Measurements from ENCODE around the gene TCTA. TPM values are rescaled to one million over a fixed set of nuclear protein-coding genes. Genes with fewer than 3 reads are reported as not detected.
"Not testable (repeated sequence)": the region's sequence is repeated elsewhere in the genome, so short reads cannot be mapped to it uniquely, and the experiment has no call there.

The TCTA gene
- total RNA-seq, 1 donor from 2014 or later: 38.8 TPM

DNA sequence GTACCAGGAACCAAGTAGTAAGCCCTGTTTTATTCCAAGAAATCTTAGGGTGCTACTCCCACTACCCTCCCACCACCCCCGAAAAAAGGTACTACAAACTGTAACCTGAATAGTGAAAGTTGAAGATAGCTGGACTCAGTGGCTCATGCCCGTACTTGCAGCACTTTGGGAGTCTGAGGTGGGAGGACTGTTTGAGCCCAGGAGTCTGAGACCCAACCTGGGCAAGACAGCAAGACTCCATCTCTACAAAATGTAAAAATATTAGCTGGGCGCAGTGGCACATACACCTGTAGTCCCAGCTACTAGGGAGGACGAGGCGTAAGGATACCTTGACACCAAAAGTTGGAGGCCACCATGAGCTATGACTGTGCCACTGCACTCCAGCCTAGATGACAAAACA, 8.3 kb upstream of the TCTA start:
- Histone ChIP-seq H3K9me3 (no peaks in the 10 kb centered on the region), H3K27me3 (ENCODE audit: low read depth) (no peaks in the 10 kb centered on the region), H3K4me1 (peaks cover 92% of the 10 kb centered on the region), H3K4me3 (no peak overlapping the region), H3K36me3 (peaks cover 19% of the 10 kb centered on the region), H3K27ac (no peak overlapping the region)
- peak; percentile 5 for DNase-seq
- TF ChIP-seq, protein P1, sequence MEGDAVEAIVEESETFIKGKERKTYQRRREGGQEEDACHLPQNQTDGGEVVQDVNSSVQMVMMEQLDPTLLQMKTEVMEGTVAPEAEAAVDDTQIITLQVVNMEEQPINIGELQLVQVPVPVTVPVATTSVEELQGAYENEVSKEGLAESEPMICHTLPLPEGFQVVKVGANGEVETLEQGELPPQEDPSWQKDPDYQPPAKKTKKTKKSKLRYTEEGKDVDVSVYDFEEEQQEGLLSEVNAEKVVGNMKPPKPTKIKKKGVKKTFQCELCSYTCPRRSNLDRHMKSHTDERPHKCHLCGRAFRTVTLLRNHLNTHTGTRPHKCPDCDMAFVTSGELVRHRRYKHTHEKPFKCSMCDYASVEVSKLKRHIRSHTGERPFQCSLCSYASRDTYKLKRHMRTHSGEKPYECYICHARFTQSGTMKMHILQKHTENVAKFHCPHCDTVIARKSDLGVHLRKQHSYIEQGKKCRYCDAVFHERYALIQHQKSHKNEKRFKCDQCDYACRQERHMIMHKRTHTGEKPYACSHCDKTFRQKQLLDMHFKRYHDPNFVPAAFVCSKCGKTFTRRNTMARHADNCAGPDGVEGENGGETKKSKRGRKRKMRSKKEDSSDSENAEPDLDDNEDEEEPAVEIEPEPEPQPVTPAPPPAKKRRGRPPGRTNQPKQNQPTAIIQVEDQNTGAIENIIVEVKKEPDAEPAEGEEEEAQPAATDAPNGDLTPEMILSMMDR (IDR thresholded peaks at IDR 0.05): no peak
- intact Hi-C loops (cut with DNase I): no loop called here
- no peak for ATAC-seq

DNA sequence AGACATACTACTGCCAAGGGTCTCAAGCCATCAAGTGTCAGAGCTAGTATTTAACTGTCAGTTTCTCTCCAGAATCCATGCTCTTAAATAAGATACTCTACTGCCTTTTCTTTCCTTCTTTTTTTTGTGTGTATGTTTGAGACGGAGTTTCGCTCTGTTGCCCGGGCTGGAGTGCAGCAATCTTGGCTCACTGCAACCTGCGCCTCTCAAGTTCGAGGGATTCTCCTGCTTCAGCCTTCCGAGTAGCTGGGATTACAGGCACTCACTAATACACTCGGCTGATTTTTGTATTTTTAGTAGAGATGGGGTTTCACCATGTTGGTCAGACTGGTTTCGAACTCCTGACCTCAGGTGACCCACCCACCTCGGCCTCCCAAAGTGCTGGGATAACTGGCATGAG, 6.7 kb upstream of the TCTA start:
- ATAC-seq: peak in 1 of 2 donors; percentile 19
- H3K9me3 ChIP-seq; intact Hi-C loops (cut with DNase I); H3K27me3 ChIP-seq (ENCODE audit: low read depth); H3K4me3 ChIP-seq: not testable (repeated sequence)
- Histone ChIP-seq H3K4me1 (peaks cover 94% of the 10 kb centered on the region), H3K27ac (peak overlapping the region; percentile 63), H3K36me3 (peaks cover 19% of the 10 kb centered on the region)
- peak; percentile 44 for DNase-seq

DNA sequence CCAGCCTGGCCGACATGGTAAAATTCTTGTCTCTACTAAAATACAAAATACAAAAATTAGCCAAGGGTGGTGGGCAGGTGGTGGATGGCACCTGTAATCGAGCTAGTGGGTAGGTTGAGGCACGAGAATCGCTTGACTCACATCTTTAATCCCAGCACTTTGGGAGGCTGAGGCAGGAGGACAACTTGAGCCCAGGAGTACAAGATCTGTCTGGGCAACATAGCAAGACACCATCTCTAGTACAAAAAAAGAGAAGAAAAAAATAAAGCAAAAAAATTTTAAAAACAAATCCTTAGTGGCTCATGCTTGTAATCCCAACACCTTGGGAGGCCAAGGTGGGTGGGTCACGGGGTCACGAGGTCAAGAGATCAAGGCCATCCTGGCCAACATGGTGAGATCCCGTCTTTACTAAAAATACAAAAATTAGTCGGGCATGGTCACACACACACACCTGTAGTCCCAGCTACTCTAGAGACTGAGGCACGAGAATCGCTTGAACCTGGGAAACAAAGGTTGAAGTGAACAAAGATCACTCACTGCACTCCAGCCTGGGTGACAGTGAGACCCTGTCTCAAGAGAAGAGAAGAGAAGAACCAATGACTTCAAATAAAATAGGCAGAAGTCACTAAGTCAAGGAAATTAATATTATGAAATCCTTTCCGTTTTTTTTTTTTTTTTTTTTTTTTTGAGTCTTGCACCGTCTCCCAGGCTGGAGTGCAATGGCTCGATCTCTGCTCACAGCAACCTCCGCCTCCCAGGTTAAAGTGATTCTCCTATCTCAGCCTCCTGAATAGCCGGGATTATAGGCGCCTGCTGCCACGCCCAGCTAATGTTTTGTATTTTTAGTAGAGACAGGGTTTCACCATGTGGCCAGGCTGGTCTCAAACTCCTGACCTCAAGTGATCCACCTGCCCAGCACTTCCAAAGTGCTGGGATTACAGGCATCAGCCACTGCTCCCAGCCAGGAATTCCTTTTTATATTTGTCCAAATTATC, 5.4 kb upstream of the TCTA start:
- Histone ChIP-seq H3K4me1 (peaks cover 82% of the 10 kb centered on the region), H3K9me3 (no peaks in the 10 kb centered on the region), H3K27me3 (ENCODE audit: low read depth) (no peaks in the 10 kb centered on the region), H3K27ac (peak overlapping the region; percentile 44), H3K36me3 (peaks cover 11% of the 10 kb centered on the region), H3K4me3 (peak overlapping the region; percentile 9)
- TF ChIP-seq, protein P1 (IDR thresholded peaks at IDR 0.05): no peak
- intact Hi-C loops (cut with DNase I): no loop called here
- DNase-seq: peak; percentile 32
- no peak for ATAC-seq

DNA sequence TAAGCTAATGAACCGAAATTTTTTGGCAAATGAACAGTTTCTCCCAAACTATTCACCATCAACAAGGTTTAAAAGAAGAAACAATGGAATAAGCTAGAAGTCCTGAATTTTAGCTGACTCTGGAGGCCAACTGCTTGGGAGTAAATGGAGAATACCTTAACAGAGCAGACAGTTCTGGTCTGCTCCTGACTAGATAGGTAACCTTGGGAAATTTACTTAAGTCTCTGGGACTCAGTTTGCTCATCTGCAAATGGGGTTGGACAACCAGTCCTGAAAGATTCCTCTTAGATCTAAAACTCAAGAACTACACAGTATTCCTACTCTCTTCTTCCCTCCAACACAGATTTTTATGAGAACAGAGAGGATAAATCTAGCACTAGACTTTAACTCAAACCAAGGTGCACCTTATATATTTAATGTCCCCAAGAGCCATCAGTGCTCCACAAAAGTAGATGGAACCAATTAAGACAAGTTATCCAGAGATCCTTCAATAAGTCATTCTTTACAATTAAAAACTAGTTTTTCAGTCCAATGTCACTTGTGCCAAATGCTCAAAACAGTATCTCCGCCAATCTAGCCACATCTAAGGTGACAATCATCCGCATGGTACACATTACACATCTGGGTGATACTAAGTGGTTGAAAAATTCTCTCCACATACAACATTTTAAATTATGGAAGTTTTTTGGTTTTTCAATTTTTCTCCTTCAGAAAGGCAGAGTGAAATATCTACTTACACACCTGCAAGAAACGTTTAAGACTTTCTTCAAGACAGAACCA, 2.0 kb upstream of the TCTA start:
- Histone ChIP-seq H3K36me3 (peaks cover 9% of the 10 kb centered on the region), H3K27ac (peak overlapping the region; percentile 99), H3K9me3 (no peaks in the 10 kb centered on the region), H3K4me3 (peak overlapping the region; percentile 74), H3K27me3 (ENCODE audit: low read depth) (no peaks in the 10 kb centered on the region), H3K4me1 (peaks cover 71% of the 10 kb centered on the region)
- no peak for ATAC-seq
- intact Hi-C loops (cut with DNase I): no loop called here
- DNase-seq: no peak
- TF ChIP-seq, protein P1 (IDR thresholded peaks at IDR 0.05): no peak

DNA sequence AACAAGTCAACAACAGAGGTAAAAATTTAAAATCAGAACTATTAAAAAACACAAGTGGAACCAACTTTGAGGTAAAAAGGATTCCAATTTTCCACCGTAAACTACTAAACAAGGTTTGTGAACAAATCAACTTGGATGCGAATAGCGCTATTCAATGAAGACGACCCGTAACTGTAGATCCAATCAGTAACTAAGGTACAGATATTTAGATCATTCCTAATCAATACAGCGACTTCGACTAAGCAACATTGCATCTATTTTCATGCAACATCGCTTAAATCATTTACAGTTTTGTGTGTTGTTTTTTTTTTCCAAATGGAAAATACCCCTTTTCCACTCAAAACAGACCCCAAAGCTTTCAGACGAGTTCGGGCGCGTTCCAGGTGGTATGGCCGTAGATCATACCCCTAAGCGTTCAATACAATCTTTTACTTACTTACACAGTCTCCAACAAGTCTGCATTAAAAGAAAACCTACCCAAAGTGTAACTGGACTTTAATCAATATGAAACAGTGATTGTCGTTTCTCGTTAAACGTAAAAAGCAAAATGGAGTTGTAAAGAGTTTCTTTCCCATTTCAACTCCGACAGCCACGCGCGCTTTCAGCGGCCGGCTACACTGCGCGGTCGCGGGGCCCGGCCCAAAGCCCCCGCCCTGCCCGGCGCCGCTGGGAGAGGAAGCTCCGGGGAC, 1.2 kb upstream of the TCTA start:
- Histone ChIP-seq H3K4me3 (peak overlapping the region; percentile 74), H3K4me1 (peaks cover 71% of the 10 kb centered on the region), H3K9me3 (no peaks in the 10 kb centered on the region), H3K36me3 (peaks cover 16% of the 10 kb centered on the region), H3K27me3 (ENCODE audit: low read depth) (no peaks in the 10 kb centered on the region), H3K27ac (peak overlapping the region; percentile 99)
- TF ChIP-seq, protein P1 (IDR thresholded peaks at IDR 0.05): no peak
- intact Hi-C loops (cut with DNase I): no loop called here
- no peak for DNase-seq
- peak in 1 of 2 donors; percentile 63 for ATAC-seq
